Measurements from ENCODE around the gene SNRPF.

The SNRPF gene

GRCh38 chr12:95829395-95829794, 29.4 kb upstream of the SNRPF start:
- no peak for TF ChIP-seq CTCF (IDR thresholded peaks at IDR 0.05; ENCODE audit: low read depth, low read length)
- DNase-seq (ENCODE audit: low read depth in 2 of 2) = peak in 1 of 2 donors; percentile 4

GRCh38 chr12:95830335-95831089, 28.2 kb upstream of the SNRPF start:
- TF ChIP-seq CTCF (IDR thresholded peaks at IDR 0.05; ENCODE audit: low read depth, low read length) = no peak

More at GRCh38 chr12:95829395-95829794, 29.4 kb upstream of the SNRPF start:
- no peak overlapping the region for H3K4me3 ChIP-seq (replicated peaks in 1 of 2; ENCODE audit: low read depth in 2 of 2, low read length in 2 of 2)

GRCh38 chr12:95834572-95834971, 24.2 kb upstream of the SNRPF start:
- TF ChIP-seq CTCF (IDR thresholded peaks at IDR 0.05; ENCODE audit: low read depth, low read length) = no peak
- DNase-seq (ENCODE audit: low read depth in 2 of 2) = no peak
- no peak overlapping the region for H3K4me3 ChIP-seq (replicated peaks in 1 of 2; ENCODE audit: low read depth in 2 of 2, low read length in 2 of 2)

More at GRCh38 chr12:95830335-95831089, 28.2 kb upstream of the SNRPF start:
- H3K4me3 ChIP-seq (replicated peaks in 1 of 2; ENCODE audit: low read depth in 2 of 2, low read length in 2 of 2) = no peak overlapping the region
- no peak for DNase-seq (ENCODE audit: low read depth in 2 of 2)

- no peak for TF ChIP-seq CTCF (IDR thresholded peaks at IDR 0.05; ENCODE audit: low read depth, low read length)
- DNase-seq (ENCODE audit: low read depth in 2 of 2) = peak; percentile 44 to 79
- no peak overlapping the region for H3K4me3 ChIP-seq (replicated peaks in 1 of 2; ENCODE audit: low read depth in 2 of 2, low read length in 2 of 2)
Observed at GRCh38 chr12:95836185-95836609, 22.6 kb upstream of the SNRPF start.

GRCh38 chr12:95836630-95837239, 22.0 kb upstream of the SNRPF start:
- DNase-seq (ENCODE audit: low read depth in 2 of 2) = peak; percentile 33 to 58
- H3K4me3 ChIP-seq (replicated peaks in 1 of 2; ENCODE audit: low read depth in 2 of 2, low read length in 2 of 2) = no peak overlapping the region
- TF ChIP-seq CTCF (IDR thresholded peaks at IDR 0.05; ENCODE audit: low read depth, low read length) = no peak

GRCh38 chr12:95837240-95838038, 21.3 kb upstream of the SNRPF start:
- no peak overlapping the region for H3K4me3 ChIP-seq (replicated peaks in 1 of 2; ENCODE audit: low read depth in 2 of 2, low read length in 2 of 2)
- DNase-seq (ENCODE audit: low read depth in 2 of 2) = no peak
- no peak for TF ChIP-seq CTCF (IDR thresholded peaks at IDR 0.05; ENCODE audit: low read depth, low read length)

Measured in cardiac fibroblast (primary cell).